ENCODE measurements around the gene MTMR2.

The MTMR2 gene

DNA sequence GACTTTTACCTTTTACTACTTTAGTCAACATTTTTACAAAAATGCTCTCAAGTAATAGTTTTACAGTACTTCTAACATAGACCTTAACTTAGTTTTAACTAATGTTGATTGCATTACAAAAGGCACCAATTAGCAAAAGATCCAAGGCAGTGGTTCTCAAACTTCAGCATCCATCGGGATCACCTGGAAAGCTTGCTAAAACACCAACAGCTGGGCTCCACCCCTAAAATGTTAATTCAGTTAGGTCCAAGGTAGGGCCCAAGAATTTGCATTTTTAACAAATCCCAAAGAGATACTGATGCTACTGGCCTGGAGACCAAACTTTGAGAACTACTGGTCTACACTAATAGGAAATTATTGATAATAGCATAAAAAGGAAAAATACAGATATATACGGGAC lies 5.9 kb downstream of the MTMR2 start:
- DNase-seq (ENCODE audit: low spot score): no peak

DNA sequence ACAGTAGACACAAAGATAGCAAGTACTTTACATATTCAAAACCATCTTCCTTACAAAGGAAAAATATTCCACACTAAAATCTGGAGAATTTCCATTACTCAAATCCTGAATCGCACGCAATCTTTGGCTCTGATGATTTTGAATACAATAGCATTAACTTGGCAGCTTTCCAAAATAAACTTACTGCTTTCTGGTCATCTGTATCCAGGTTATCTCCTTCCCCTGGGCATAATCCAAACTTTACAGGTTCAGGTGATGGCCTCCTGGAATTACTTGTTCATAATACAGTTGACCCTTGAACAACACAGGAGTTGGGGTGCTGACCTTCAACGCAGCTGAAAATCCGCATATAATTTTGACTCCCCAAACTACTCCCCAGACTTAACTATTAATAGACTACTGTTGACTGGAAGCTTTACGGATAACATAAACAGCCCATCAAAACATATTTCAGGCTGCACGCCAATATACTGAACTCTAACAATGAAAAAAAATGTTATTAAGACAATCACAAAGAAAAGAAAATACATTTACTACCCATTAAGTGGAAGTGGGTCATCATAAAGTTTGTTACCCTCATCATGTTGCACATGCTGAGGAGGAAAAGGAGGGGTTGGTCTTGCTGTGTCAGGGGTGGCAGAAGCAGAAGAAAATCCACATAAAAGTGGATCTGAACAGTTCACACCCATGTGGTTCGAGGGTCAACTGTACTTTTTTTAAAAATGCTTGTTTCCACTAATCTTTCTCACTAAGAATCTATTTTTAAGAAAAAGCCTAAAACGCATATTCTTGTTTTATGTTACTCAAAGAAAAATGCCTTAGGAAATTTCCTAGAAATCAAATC lies 6.5 kb downstream of the MTMR2 start:
- DNase-seq (ENCODE audit: low spot score): no peak

GRCh38 chr11:95916049-95916448 lies 7.9 kb downstream of the MTMR2 start:
- no peak for DNase-seq (ENCODE audit: low spot score)

DNA sequence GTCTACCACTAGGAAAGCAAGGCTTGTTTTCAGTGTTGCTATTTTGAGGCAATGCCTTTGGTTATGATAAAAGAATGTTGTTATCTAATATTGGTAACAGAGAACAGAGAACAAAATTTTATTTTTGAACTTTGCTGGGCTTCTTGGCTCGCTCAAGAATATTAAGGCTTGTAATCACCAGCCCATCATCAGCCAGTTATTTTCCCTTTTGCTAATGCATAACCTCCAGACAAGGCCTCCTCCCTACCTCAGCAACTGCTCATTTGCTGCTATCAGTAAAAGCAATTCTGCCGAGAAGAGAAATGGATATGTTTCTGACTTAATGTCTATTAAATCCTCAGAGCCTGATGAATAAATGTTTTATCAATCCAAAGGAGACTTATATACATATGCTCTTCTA lies 8.9 kb downstream of the MTMR2 start:
- no peak for DNase-seq (ENCODE audit: low spot score)

- DNase-seq (ENCODE audit: low spot score): no peak
Measured at GRCh38 chr11:95913830-95914615, 9.9 kb downstream of the MTMR2 start.

- no peak for DNase-seq (ENCODE audit: low spot score)
Measured at GRCh38 chr11:95912902-95913560, 10.9 kb downstream of the MTMR2 start.

GRCh38 chr11:95911369-95911759 lies 12.5 kb downstream of the MTMR2 start:
- DNase-seq (ENCODE audit: low spot score): no peak

- no peak for DNase-seq (ENCODE audit: low spot score)
Measured at GRCh38 chr11:95910638-95911368, 13.1 kb downstream of the MTMR2 start.

- DNase-seq (ENCODE audit: low spot score): no peak
Measured at GRCh38 chr11:95908826-95909225, 15.1 kb downstream of the MTMR2 start.

DNA sequence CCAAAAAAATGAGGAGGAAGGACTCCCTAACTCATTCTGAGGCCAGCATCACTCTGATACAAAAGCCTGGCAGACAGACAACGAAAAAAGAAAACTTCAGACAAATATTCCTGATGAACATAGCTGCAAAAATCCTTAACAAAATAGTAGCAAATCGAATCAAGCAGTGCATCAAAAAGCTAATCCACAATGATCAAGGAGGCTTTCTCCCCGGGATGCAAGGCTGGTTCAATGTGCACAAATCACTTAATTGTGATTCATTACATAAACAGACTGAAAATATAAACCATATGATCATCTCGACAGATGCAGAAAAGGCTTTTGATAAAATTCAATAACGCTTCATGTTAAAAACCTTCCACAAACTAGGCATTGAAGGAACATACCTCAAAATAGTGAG lies 16.4 kb downstream of the MTMR2 start:
- DNase-seq (ENCODE audit: low spot score): no peak

GRCh38 chr11:95904009-95904650 lies 19.8 kb downstream of the MTMR2 start:
- no peak for DNase-seq (ENCODE audit: low spot score)

DNA sequence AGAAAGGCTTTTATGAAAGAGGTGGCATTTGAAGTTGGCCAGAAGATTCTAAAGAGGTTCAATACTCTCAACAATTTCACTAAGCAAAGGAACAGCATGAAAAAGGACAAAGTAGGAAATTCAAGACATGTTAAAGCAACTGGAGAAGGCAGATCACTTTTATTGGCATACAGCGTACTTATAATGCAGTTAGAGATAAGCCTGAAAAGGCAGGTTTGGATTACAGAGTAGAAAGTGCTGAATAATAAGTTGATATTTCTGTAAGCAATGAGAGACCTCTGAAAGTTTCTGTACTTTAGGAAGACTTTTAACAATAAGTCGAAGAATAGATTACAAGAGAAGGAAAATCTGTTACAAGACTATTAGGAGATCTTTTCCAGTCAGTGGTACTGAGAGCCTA lies 25.1 kb downstream of the MTMR2 start:
- peak; percentile 3 for DNase-seq (ENCODE audit: low spot score)

DNA sequence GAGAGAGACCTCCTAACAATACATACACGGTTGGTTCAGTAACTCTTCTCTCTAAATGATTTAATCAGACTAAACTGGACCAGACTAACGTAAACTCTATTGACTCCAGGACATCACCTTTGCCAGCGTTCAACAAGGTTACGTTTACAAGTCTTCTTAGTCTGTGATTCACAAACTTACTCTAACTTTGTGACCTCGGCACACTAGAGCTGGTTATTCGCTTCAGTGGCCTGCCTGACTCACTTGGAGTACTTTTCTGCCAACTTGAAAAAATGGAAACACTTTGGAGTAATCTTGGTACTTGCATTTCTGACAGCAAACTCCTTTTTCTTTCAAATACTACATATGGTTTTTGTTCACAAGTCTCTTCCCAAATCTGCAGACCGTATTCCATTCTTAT lies 26.2 kb downstream of the MTMR2 start:
- DNase-seq (ENCODE audit: low spot score): no peak

DNA sequence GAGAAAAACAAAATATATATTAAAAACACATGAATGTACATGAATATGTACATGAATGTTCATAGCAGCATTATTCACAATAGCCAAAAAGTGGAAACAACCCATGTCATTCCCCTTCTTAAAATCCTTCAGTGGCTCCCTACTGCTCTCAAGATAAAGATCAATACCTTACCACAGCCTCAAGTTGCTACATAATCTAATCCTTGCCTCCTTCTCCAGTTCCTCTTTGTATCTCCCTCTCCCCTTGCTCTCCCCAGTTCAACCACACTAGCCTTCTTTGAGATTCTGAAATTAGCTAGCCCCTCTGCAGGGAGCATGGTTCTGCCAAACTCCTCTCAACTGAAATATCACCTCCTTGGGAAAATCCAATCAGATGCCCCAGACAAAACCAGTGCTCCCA lies 28.1 kb downstream of the MTMR2 start:
- DNase-seq (ENCODE audit: low spot score): no peak

DNA sequence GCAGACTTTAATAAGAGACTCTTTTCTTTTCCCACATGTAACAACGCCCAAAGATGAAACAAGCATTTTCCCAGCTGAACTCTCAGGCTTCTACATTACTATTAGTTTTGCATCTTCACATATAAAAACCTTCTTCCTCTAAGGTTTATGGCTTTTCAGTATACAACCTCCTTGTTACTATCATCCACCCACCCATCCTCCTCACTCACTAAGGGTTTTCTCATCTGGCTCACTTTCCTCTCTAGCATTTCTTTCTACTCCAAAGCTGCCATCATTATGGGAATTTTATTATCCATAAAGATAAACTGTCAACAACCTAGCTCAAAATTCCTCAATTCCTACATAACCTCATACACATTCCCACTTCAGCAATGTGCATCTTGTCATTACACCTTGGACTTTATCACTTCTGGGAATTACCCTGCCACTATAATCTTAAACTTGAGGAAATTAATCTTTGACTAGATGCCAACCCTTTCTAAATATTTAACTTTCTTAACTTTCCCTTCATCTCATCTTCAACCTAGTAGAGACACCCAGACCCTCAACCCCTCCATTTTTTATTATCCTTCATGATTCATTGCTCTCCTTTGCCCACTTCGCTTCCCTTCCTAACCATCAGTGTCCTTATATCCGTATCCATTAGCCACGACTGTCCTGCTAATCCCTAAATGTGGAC lies 30.9 kb downstream of the MTMR2 start:
- no peak for DNase-seq (ENCODE audit: low spot score)

DNA sequence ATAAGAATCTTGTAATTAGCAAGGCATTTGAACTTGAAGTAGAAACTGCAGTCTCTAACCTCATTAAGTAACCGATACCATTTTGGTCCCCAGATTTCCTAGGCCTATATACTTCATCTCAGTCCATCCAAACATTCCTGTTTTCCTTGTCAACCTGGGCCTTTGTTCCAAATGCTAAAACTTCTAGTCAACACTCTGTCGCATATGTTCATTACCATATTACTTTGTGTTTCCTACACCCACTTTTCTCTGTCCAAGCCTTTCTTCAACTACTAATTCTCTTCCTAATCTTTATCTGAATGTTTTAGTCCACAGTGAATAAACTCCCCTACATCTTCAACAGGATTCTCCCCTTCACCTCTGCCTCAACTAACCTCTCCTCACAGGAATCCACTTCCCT lies 31.4 kb downstream of the MTMR2 start:
- DNase-seq (ENCODE audit: low spot score): no peak

DNA sequence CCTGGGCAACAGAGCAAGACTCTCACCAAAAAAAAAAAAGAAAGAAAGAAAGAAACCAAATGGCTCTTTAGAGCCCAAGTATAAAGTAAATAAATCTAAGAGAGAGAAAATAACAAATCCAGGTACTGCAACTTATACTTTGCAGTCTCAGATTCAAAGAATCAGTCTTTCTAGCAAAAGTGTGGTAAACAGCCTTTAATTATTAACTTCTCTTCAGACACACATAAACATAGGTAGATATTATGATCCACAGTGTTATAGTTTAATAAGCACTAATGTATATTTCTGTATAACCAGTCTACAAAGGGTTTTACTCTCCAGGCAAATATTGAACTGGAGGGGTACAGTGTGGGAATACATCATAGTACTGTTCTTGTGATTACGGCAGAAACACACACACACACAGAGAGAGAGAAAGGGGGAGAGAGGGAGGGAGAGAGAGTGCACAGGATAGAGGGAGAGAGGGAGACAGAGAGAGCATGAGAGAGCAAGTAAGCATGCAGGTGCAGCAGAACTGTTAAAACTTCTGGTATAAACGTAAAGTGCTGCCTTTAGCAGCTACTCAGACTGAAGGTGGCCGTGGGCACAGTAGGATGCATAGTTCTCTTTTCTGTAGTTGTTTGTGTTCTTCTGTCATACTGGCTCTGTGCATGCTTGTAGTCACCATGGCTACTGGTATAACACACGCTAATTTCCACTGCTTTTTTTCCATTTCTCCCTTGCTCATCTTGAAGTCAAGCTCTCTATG lies 32.3 kb downstream of the MTMR2 start:
- no peak for DNase-seq (ENCODE audit: low spot score)

- DNase-seq (ENCODE audit: low spot score): no peak
Measured at GRCh38 chr11:95888852-95889251, 35.1 kb downstream of the MTMR2 start.

GRCh38 chr11:95888439-95888838 lies 35.5 kb downstream of the MTMR2 start:
- DNase-seq (ENCODE audit: low spot score): no peak

DNA sequence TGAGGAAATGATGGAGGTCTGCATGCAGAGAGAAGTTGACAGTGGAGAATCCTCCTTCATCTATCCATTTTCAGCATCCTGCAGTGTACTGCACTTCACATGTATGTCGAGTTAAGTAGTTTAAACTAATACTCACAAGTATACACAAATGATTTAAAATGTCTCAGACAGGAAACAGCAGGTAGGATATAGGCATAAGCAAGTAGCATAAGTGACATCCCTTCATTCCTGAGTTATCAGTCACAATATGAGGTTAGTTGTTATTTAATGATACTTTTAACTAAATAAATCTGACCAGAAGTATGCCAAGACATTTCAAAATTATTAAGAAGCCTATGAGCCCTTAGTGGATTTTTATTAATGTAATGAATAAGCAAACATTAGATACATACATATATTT lies 37.4 kb downstream of the MTMR2 start:
- DNase-seq (ENCODE audit: low spot score): no peak

Measured in hematopoietic multipotent progenitor cell treated with erythropoietin and hydrocortisone succinate and interleukin-3 and kit ligand, for 15 days (in vitro differentiated cells).